CD4-positive, alpha-beta T cell treated with Interleukin-6 at 100 ng/mL for 8 hours (primary cell): ENCODE measurements around the gene GYS1.
A peak's percentile ranks its signal among the peaks of the same experiment; 100 is the strongest.
"Not testable (repeated sequence)": the region's sequence is repeated elsewhere in the genome, so short reads cannot be mapped to it uniquely, and the experiment has no call there.

Experiments
- DNase-seq: peaks from one replicate; pipeline ENCODE4 v3.0.0-alpha.2; 2020; ENCODE audit warnings: mixed read lengths, low spot score

The GYS1 gene

DNA sequence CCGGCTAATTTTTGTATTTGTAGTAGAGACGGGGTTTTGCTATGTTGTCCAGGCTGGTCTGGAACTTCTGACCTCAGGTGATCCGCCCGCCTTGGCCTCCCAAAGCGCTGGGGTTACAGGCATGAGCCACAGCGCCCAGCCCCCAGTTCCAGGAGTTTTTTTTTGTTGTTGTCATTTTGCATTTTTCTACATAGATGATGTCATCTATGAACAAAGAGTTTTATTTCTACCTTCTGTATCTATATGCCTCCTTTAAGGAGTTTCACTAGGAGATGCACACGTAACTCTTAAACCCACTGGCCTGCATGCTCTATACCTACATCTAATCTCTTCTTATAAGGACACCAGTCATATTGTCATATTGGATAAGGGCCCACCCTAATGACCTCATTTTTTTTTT is 54.9 kb downstream of the GYS1 start:
- no peak for DNase-seq

DNA sequence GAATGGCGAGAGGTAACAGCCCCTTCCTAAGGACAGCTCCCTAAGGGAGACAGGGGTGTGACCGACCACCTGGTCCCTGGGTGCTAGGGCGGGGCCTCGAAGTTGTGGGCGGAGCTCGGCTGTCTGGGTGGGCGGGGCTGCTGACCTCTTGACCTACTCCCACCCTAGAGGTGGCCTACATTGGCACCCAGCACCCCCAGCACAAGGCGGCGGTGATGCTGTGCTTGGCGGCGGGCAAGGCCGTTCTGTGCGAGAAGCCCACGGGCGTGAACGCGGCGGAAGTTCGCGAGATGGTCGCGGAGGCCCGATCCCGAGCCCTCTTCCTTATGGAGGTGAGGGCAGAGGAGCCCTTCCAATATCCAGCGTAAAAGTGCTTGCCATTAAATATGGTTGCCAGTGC is 57.2 kb downstream of the GYS1 start:
- no peak for DNase-seq

DNA sequence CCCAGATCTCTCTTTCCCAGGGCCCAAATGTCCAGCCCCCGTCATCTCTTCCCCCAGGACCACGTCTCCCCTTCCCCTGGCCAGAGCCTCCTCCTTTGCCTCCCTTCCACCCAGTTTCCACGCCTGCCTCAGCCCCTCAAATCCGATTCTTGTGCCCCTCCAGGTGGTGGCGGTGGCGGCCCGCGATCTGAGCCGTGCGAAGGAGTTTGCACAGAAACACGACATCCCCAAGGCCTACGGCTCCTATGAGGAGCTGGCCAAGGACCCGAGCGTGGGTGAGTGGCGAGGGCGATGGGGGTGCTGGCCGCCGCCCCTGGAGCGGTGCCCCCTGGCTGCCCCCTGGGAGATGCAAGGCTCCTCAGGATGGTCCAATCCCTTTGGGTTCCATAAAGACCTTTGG is 58.3 kb downstream of the GYS1 start:
- DNase-seq, result no peak

DNA sequence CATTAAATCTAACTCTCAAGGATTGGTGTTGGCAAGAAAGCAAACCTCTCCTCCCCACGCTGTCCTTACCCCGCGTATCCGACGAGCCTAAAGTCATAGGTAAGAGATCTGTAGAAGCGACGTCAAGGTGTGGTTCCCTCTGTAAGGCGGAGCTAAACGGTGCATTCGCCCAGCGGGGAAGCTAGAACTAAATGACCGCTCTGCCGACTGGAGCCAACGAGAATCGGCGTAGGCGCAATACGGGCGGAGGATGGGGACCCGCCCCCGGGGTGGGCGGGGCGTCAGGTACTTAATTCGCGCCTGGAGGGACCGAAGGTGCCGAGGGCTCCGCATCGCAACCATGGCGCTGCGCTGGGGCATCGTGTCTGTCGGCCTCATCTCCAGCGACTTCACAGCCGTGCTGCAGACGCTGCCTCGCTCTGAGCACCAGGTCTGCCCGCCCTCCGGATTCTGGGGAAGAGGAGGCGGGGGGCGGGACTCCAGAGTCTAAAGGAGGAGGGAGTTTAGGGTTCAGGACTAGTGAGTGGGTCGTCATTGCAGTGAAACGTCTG is 59.7 kb downstream of the GYS1 start, which contains the start of gene DHDH:
Gene DHDH (plus strand): TSS at position 318 of the 551 bp plus-strand sequence. CDS start 23 bp downstream, at position 341.
- DNase-seq, result peak; percentile 90

DNA sequence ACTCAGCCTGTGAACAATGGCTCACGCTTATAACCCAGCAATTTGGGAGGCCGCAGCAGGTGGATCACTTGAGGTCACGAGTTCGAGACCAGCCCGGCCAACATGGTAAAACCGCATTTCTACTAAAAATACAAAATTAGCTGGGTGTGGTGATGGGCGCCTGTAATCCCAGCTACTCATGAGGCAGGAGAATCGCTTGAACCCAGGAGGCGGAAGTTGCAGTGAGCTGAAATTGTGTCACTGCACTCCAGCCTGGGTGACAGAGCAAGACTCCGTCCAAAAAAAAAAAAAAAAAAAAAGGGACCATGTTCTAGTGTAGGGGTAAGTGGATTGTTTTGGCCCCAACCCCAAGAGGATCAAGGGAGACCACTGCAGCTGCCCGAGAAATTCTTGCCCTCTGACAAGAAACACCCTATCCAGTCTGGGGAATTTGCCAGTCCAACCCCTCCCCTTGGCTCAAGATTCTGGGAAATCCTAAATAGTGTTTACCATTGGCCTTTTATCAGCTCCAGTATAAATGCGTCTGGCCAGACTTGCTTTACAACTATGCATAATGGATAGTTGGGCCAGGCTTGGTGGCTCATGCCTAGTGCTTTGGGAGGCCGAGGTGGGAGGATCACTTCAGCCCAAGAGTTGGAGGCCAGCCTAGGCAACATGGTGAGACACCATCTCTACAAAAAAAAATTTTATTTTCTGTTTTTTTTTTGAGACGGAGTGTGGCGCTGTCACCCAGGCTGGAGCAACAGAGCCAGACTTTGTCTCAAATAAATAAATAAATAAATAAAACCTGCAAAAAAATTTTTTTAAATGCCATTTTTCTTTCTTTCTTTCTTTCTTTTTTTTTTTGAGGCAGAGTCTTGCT is 64.7 kb downstream of the GYS1 start:
- DNase-seq, result no peak

DNA sequence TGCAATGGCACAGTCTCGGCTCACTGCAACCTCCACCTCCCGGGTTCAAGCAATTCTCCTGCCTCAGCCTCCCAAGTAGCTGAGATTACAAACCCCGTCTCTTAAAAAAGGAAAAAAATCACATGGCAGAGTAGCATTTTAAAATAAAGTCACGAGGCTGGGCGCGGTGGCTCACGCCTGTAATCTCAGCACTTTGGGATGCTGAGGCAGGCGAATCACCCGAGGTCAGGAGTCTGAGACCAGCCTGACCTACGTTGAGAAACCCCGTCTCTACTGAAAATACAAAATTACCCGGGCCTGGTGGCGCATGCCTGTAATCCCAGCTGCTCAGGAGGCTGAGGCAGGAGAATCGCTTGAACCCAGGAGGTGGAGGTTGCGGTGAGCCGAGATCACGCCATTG is 65.4 kb downstream of the GYS1 start:
- DNase-seq, result not testable (repeated sequence)

DNA sequence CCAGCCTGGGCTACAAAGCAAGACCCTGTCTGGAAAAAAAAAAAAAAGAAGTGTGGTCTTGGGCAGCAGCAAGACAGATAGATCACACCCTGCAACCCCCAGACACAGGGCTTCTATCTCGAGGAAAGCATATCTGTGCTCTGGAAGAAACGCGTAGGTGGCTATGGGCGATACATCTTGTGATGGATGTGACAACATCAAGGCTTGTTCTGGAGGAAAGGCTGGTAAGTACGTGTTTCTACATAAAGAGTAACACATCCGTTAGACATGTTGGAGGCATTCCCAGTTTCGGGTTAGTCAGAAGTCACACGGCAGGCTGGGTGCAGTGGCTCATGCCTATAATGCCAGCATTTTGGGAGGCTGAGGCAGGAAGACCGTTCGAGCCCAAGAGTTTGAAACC is 66.2 kb downstream of the GYS1 start:
- DNase-seq, result peak; percentile 12

DNA sequence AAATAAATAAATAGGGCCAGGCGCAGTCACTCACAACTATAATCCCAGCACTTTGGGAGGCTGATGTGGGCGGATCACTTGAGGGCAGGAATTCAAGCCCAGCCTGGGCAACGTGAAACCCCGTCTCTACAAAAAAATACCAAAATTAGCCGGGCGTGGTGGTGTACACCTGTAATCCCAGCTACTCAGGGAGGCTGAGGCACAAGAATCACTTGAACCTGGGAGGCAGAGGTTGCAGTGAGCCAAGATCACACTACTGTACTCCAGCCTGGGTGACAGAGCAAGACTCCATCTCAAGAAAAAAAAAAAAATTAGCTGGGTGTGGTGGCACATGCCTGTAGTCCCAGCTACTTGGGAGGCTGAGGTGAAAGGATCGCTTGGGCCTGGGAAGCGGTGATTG is 67.2 kb downstream of the GYS1 start:
- not testable (repeated sequence) for DNase-seq

DNA sequence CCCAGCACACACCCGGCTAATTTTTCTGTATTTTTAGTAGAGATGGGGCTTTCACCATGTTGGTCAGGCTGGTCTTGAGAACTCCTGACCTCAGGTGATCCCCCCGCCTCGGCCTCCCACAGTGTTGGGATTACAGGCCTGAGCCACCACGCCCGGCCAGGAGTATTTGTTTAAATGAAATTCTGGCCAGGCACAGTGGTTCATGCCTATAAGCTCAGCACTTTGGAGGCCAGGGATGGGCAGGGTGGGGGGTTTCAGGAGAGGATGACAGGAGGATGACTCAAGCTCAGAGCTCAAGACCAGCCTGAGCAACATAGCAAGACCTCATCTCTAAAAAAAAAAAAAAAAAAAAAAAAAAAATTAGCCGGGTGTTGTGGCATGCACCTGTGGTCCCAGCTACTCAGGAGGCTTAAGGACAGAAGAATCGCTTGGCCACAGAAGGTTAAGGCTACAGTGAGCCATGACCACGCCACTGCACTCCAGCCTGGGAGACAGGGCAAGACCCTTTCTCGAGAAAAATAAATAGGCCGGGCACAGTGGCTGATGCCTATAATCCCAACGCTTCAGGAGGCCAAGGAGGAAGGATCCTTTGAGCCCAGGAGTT is 67.8 kb downstream of the GYS1 start:
- DNase-seq, result no peak

DNA sequence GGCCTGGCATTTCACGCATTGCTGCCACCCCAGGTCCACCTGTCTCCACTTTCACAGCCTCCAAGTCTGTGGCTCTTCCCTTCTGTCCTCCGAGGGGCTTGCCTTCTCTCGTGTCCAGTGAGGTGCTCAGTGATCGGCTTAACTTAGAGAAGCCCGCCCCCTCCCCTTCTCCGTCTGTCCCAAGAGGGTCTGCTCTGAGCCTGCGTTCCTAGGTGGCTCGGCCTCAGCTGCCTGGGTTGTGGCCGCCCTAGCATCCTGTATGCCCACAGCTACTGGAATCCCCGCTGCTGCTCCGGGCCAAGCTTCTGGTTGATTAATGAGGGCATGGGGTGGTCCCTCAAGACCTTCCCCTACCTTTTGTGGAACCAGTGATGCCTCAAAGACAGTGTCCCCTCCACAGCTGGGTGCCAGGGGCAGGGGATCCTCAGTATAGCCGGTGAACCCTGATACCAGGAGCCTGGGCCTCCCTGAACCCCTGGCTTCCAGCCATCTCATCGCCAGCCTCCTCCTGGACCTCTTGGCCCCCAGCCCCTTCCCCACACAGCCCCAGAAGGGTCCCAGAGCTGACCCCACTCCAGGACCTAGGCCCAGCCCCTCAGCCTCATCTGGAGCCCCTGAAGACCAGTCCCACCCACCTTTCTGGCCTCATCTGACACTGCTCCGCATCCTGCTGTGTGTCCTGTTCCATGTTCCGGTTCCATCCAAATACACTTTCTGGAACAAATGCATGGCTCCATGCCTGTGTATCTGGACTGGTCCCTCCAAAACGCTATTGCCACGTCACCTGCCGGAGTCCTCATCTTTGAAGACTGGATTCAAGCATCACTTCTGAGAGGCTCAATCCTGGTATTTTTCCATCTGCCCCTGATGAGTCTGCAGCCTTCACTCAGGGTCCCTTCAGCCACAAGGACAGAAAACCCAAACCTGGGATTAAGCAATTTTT is 70.3 kb downstream of the GYS1 start:
- DNase-seq, result no peak

DNA sequence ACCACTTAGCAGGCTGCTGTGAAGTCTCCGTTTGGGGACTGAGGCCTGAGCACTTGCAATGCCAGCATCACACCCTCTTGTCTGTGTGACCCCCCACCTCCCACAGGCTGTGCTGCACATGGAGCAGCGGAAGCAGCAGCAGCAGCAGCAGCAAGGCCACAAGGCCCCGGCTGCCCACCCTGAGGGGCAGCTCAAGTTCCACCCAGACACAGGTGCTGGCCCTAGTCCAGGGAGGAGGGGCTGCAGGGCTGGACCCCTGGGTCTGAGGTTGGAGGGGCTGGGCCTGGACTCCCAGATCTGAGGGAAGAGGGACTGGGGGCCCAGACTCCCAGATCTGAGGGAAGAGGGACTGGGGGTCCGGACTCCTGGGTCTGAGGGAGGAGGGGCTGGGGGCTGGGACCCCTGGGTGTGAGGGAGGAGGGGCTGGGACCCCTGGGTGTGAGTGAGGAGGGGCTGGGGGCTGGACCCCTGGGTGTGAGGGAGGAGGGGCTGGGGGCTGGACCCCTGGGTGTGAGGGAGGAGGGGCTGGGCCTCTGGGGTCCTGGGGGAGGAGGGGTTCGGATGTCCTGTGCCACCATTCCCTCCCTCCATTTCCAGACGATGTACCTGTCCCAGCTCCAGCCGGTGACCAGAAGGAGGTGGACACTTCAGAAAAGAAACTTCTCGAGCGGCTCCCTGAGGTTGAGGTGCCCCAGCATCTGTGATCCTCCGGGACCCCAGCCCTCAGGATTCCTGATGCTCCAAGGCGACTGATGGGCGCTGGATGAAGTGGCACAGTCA is 71.2 kb downstream of the GYS1 start:
- DNase-seq, result no peak

DNA sequence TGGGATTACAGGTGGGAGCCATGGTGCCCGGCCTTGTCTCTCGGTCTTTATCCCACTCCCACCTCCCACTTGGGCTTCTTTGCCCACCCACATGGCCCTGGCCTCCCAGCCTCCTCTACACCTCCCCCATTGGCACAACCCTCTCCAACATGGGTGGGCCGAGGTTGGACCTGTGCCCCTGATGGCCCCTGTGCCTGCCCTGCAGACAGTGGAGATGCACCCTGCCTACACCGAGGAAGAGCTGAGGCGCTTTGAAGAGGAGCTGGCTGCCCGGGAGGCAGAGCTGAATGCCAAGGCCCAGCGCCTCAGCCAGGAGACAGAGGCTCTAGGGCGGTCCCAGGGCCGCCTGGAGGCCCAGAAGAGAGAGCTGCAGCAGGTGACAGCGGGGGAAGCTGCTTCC is 72.2 kb downstream of the GYS1 start:
- DNase-seq, result no peak

DNA sequence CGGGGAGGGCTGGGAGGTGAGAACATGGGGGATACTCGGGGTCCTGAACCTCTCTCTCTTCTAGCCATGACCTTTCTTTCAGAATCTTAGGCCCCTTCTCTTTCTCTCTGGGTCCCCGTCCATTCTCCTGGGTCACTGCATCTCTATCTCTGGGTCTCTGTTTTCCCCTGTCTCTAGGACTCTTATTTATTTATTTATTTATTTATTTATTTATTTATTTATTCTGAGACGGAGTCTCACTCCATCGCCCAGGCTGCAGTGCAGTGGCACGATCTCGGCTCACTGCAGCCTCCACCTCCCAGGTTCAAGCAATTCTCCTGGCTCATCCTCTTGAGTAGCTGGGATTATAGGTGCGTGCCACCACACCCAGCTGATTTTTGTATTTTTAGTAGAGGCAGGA is 73.8 kb downstream of the GYS1 start:
- DNase-seq, result not testable (repeated sequence)

DNA sequence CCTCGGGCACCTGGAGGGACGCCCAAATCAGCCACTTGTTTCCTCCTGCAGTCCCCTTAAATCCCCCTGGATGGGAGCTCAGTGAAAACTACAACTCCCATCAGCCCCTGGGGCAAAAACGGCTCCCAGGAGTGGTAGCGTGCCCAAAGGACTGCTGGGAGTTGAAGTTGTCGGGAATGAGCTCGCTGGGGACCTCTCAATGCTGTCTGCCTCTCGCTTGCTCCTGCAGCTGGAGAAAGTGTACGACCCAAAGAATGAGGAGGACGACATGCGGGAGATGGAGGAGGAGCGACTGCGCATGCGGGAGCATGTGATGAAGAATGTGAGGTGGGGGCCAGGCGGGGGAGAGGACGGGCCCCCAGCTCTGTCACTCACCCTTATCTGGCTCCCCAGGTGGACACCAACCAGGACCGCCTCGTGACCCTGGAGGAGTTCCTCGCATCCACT is 74.3 kb downstream of the GYS1 start:
- no peak for DNase-seq
